ENCODE measurements around the gene TMSB15B.
"Not testable (repeated sequence)": the region's sequence is repeated elsewhere in the genome, so short reads cannot be mapped to it uniquely, and the experiment has no call there.

The TMSB15B gene

DNA sequence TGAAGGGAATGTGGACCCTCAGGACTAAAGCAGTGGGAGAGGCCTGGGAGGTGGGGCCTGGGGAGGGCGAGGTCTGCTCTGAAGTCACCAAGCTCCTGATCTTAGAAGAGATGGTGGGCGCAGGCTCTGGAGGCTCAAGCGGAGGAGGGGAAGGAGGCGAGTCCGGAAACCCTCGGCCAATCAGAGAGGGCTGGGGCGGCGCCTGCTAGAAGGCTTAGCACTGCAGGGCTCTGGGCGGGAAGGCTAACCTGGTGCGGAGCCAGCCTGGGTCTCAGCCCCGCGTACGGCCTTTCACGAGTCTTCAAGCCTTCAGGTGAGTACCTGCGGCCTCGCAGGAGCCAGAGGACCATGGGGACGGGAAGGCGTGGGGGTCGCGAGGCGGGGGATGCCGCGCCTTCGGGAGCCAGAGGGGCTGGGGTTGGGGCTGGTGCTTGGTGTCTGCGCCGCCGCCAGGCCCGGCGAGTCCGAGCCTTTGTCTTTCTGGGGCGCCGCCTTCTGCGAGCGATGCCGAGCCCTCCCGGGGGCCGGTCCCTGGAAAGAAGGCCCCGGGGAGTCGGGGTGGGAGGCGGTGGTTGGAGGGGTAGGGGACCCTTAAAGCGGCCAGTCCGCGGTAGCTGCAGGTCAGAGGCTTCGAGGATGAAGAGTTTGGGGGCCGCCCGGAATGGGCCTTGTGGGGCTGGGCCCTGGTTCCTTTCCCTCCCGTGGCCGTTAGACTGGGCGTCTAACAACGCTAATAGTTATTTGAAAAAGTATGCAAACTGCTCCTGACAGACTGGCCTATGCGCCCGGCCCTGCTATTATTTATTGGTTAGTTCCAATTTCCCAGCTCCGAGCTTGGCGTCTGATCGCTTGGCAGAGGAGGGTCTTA lies at the start of gene TMSB15B:
TMSB15B (plus strand) TSS at position 217 of the 868 bp plus-strand sequence.
- not testable (repeated sequence) for DNase-seq (ENCODE audit: low read depth)

DNA sequence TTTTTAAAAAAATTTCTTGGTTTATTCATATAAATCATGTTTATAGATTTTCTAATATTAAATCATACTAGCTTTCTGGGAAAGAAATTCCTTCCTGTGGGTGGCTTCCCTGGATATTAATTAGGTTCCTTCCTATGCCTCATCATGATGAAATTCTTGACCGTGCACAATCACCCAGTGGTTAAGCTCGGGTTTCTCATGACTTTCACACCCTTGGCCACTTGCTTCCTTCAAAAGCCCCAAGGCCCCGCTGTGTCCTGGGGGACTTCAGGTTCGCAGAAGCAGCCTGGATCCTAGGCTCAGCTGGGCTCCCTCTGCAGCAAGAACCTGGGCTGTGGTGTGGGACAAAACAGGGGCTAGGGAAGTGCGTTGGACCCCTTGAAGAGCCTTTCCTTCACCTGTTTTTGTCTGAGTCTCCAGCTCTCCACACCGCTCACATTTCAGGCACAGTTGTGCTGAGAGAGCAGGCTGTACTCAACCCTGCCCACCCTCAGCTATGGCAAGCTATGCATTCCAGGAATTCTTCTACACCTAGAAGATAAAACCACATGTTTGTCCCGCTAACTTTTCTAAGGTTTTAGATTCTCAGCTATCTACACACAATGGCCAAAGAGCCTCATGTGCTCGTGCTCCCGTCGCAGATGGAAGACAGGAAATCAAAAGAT lies 48.9 kb upstream of the TMSB15B start:
- no peak for DNase-seq (ENCODE audit: low read depth)

DNA sequence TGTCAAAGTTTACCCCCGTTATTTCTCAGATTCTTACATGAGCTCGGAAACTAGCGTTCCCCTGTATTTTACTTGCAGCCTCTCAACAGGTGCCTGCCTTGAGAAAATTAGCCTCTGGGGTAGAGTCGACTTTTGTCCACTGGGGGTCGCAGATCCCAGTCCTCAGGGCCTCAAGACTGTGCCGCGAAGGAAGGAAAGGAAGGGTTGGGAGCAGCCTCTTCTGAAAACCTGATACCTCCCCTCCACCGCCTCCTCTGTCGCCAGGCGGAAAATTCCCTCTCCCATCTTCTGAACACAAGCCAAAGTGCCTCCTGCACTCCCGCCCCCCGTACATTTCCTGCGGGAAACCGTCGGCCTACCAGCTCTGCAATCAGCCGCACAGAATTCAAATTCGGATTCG lies 44.4 kb upstream of the TMSB15B start:
- DNase-seq (ENCODE audit: low read depth) = no peak

- DNase-seq (ENCODE audit: low read depth) = no peak
Measured at GRCh38 chrX:103918571-103919269, 43.7 kb upstream of the TMSB15B start.

DNA sequence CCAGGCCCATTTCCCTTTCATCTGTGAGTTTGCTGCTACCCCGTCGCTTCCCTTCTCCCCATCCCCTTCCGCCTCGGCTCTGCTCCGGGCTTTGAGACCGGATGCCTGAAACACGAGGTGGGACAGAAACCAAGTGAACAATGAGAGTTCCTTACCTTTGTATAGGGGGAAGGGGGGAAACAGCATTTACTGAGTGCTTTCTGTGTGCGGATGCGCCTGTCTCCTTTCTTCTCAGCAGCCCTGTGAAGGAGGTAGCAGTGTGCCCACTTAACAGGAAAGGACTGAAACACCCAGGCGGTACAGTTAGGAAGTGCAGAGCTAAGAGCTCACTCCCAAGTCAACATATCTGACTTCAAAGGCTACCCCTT lies 43.2 kb upstream of the TMSB15B start:
- DNase-seq (ENCODE audit: low read depth) = no peak

- DNase-seq (ENCODE audit: low read depth) = not testable (repeated sequence)
Measured at GRCh38 chrX:103920515-103920914, 41.9 kb upstream of the TMSB15B start.

DNA sequence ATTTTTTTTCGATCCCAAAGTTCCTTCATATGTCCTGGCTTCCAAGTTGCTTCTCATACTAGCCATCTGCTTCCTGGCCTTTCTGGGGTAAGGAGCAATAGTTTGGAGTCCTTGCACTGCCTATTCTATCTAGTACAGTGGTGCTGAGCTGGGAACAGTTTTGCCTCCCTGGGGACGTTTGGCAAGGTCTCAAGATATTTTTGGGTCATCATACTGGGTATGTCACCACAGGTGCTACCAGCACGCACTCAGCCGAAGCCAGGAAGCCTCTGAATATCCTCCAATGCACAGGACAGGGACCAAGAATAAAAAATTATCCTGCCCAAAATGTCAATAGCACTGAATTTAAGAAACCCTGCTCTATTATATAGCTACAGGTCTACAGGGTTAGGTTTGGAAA lies 35.4 kb upstream of the TMSB15B start:
- DNase-seq (ENCODE audit: low read depth) = no peak

- no peak for DNase-seq (ENCODE audit: low read depth)
Measured at GRCh38 chrX:103927633-103928032, 34.8 kb upstream of the TMSB15B start.

DNA sequence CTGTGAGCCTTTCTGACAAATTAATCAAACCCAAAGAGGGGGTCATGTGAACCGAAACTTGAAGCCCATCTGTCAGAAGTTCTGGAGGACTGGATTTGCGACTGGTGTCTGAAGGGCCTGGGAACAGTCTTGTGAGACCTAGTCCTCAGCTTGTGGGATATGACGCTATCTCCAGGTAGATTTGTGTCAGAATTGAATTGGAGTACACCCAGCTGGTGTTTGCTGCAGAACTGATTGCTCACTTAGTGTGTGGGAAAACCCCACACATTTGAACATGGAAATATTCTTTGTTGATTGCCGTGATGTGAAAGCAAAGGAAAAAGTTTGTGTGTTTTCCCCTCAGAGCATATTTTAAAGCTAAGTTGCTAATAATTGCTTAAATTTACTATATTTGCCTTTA lies 30.3 kb upstream of the TMSB15B start:
- DNase-seq (ENCODE audit: low read depth) = no peak

- not testable (repeated sequence) for DNase-seq (ENCODE audit: low read depth)
Measured at GRCh38 chrX:103940257-103940656, 22.2 kb upstream of the TMSB15B start.

GRCh38 chrX:103941201-103941975 lies 21.0 kb upstream of the TMSB15B start:
- DNase-seq (ENCODE audit: low read depth) = no peak

- DNase-seq (ENCODE audit: low read depth) = no peak
Measured at GRCh38 chrX:103949506-103949905, 12.9 kb upstream of the TMSB15B start.

- DNase-seq (ENCODE audit: low read depth) = no peak
Measured at GRCh38 chrX:103953353-103953752, 9.1 kb upstream of the TMSB15B start.

GRCh38 chrX:103954259-103954658 lies 8.2 kb upstream of the TMSB15B start:
- DNase-seq (ENCODE audit: low read depth) = no peak

DNA sequence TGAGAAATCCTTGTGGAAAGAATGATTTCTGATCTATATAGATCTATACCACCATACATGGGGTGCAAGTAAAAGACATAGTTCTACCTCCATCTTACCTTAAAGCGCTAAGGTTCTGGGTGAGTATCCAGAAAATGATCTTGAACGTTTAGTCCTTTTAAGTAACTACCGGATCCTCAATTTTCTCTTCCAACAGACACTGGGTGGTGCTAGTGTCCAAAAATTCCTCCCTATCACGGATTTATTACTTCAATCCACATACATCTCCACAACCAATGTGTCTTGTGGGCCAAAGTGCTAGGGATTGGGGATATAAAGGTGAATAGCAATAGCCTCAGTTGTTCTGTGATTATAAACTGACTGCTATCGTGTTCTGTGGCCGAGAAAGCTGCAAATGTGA lies 1.8 kb upstream of the TMSB15B start:
- DNase-seq (ENCODE audit: low read depth) = not testable (repeated sequence)

DNA sequence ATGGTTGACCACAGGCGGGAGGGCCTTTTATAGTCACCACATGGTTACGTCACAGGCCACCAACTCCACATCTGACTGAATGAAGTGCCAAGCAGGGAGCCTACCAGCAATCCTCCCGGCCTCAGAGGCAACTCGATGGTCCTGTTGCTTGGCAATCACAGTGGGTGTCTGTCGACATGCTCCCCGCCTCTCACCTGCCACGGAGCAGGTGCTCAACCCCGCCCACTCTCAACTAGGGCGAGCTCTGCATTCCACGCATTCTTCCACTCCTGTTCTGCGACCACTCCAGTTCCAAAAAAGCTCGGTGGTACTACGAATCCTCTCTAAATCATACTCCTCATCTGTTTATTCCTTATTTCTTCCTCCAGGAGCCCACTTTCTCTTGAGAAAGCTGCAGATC lies 21.1 kb downstream of the TMSB15B start:
- not testable (repeated sequence) for DNase-seq (ENCODE audit: low read depth)

- no peak for DNase-seq (ENCODE audit: low read depth)
Measured at GRCh38 chrX:103999234-103999633, 36.8 kb downstream of the TMSB15B start.

DNA sequence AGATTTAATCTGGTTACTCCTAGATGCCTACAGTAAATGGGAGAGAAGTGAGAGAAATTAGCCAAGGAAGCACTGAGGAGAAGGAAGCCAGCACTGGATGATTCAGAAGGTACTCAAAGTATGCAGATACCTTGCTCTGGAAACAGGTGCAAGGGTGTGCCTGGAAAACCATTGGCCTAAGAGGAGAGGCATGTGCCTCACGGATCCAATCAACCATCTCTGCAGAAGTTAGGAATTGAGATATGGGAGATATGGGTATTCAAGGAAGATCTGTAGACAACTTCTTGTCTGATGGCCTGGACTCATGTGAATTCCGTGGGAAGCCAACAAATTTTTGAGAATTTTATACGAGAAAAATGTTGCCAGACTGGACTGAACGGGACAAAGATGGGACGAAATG lies 46.4 kb downstream of the TMSB15B start:
- DNase-seq (ENCODE audit: low read depth) = no peak

DNA sequence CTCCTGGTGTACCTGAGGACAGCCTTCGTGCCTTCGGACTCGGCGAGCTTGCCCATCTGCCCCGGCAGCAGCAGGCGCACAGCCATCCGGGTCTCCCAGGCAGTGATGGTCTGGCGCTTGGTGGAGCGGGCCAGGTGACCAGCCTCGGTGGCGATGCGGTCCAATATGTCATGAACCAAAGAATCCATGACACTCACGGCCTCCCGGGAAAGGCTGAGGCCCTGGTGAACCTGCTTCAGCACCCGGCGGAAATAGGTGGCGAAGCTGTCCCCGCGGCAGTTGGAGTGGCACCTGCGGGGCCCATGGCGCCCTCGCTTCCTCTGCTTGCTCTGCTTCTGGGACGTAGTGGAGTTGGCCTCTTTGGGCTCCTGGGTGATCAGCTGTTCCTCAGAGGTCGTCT lies 50.7 kb downstream of the TMSB15B start:
- no peak for DNase-seq (ENCODE audit: low read depth)

DNA sequence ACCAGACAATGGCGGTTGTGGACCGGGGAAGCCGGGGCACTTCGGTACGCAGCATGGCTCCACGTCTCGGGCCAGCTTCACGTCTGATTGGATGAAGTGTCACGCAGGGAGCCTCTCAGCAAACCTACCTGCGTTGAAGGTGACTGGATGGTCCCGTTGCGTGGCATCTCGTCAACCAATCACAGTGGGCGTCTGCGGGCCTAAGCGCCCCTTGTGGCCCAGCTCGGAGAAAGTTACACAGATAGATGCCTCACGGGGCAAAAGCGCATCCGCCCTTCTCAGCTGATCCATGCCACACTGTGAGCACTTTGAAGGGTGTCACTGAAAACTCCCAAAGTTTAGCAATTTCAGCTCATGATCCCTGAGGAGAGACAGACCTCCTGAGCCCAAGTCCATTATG lies 51.2 kb downstream of the TMSB15B start, which contains the start of gene H2BW1:
H2BW1 (minus strand) TSS at position 103 of the 400 bp plus-strand sequence. CDS start 132 bp downstream, outside the sequence.
- no peak for DNase-seq (ENCODE audit: low read depth)

DNA sequence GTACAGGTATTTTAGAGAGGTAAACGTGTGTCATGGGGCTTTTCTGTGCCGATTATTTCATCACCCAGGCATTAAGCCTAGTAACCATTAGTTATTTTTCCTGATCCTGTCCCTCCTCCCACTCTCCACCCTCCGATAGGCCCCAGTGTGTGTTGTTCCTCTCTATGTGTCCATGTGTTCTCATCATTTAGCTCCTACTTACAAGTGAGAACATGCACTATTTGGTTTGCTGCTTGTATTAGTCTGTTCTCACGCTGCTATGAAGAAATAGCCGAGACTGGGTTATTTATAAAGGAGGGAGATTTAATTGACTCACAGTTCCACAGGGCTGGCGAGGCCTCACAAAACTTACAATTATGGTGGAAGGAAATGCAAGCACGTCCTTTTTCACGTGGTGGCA lies 53.1 kb downstream of the TMSB15B start:
- not testable (repeated sequence) for DNase-seq (ENCODE audit: low read depth)

All from non-pigmented ciliary epithelial cell (primary cell).